ENCODE measurements around the gene STK24.

The STK24 gene

DNA sequence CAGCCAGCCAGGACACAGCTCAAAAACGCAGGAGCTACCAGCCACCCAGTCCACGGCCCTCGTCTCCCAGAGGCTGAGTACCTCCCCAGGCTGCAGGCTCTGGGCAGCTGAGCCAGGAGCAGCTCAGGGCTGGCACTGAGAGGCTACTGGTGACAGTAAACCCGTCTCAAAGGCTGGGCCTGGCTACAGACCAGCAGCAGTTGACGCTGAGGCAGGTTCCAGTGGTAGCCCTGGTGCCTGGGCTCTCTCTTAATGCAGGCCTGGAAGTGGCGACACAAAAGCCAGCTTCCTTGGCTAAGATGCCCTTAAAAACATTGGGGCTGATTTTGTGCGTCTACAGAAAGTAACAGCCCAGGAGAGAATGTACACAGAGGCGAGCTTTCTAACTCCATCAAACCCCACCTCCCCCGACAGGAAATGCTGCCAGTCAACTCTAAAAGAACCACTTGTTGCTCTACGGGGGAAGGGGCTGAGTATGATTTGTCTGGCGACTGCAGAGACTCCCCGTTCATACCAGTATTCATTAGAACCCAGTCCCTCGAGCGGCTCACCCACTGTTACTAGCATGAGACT lies 126.3 kb downstream of the STK24 start:
- no peak for DNase-seq (ENCODE audit: low read depth)

DNA sequence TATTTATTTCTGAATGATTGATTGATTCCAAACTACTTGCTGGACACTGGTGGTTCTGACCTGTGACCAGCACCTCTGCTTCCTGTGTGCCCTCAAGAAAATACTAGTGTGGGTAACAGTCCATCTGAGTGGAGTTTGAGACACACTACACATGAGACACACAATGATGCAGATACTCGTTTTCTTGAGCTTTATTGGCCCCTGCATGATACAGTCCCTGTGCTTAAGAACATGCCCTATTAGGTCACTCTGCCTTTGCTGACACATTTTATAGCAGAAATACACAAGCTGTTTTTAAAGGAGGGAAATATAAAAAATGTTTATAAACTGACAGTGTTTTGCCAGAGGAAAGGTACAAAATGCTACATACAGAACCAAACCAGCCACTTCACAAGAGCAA lies 126.9 kb downstream of the STK24 start:
- no peak for DNase-seq (ENCODE audit: low read depth)

DNA sequence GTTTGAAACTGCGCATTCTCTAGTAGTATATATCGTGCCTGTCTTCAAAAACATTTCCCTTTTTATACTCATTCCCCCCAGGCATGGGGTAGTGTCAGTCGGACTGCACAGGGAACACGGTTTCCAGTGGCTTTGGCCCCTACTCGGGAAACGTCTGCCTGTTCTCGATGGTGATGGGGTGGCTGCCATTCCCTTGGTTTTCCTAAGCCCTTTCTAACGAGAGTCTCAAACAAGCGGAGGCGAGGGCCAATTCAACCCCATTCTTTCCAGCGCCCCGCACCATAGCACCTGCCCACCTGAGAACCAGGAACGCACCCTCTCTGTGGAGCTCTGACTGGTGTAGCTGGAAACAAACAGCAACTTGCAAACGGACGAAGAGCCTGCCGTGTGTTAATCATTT lies 127.6 kb downstream of the STK24 start:
- DNase-seq (ENCODE audit: low read depth), result no peak

- no peak for DNase-seq (ENCODE audit: low read depth)
These were observed 128.3 kb downstream of the STK24 start for GRCh38 chr13:98448642-98448928.

GRCh38 chr13:98447881-98448641 lies 128.8 kb downstream of the STK24 start:
- no peak for DNase-seq (ENCODE audit: low read depth)

DNA sequence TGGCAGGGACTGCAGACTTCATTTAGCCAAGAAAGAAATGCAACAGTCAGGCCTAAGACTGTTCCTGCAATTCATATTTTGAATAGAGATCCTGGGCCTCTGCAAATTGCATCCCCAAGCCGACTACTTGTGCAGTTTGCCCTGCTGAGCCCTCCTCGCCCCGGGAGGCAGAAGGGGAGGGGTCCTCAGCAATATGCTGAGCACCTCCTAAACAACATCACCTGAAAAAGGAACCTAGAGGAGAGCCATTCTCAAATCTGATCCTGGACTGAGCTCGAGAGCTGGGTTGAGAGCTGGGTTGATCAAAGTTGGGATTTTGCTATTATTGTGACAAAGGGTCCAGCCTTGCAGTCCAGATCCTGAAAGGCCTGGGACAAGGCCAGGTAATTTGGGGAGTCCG lies 129.8 kb downstream of the STK24 start:
- DNase-seq (ENCODE audit: low read depth), result no peak

GRCh38 chr13:98446234-98446621 lies 130.7 kb downstream of the STK24 start:
- DNase-seq (ENCODE audit: low read depth), result no peak

GRCh38 chr13:98445340-98446233 lies 131.3 kb downstream of the STK24 start:
- peak; percentile 62 for DNase-seq (ENCODE audit: low read depth)

DNA sequence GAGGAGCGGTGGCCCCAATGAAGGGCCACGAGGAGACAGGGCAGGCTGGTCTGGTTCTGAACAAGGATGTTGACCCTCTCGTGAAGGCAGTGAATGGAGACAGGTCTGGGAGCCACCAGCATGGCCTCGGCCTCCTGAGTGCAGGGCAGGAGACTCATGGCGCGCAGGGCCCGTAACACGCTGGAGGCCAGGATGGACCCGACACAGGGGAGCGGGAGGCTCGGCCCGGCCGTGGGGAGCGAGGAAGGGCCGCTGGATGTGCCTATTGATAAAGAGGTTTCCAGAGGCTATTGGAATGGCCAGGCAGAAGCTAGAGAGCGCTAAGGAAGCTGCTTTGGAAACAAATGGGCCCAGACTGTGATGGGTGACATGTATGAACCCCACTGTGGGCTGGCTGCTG lies 132.5 kb downstream of the STK24 start:
- DNase-seq (ENCODE audit: low read depth), result no peak

- no peak for DNase-seq (ENCODE audit: low read depth)
These were observed 133.0 kb downstream of the STK24 start for GRCh38 chr13:98443800-98444325.

DNA sequence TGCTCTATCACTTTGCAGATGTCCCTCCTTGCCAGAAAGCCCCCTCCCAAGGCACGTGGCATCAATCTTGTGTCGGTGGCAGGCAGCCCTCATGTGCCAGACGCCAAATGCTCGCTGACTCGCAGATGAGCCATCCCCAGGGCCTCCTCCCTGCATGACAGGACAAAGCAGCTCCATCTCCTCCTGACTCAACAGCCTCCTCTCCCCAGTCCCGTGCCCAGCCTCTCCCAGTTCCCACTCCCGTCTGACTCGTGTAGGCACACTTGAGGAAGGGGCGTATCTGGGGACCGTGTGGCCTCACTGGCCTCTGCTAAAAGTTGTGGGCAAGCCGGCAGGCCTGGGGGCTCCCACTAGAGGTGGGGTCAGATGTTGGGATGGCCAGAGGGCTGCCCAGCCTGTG lies 133.6 kb downstream of the STK24 start:
- no peak for DNase-seq (ENCODE audit: low read depth)

DNA sequence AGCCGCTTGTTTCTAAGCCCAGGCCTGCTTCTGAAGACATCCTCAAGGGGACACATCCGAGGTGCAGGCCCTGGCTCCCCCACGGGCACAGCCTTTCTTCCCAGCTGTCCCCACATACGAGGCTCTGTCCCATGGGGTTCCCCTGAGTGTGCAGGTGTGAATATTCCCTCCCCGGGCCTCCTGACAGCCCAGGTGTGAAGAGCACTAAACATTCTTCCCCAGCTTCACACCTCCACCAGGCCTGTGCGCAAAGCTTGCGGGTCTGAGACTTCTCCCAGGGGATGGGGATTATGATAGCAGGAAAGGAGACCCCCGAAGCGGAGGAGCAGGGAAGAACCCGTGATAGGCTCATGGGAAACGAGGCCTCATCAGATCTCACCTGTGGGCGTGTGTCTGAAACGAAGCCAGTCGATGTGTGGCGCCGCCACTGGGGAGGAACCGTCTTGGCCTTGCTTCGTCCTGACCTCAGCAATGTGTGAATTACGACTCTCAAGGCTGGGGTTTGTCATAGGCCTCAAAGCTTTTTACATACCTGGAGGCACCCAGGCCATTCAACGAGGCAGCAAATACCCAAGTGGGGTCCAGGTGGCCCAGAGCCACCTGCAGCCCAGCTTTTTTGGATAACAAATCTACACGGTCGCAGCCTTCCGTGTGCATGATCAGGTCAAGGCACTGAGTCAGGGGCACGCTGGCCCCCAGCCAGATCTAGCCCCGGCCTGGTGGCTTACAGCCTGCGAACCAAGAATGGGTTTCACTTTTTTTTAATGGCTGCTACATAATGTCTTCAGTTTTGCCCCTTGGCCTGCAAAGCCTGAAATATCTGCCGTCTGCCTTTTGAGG lies 134.3 kb downstream of the STK24 start:
- DNase-seq (ENCODE audit: low read depth), result no peak

- no peak for DNase-seq (ENCODE audit: low read depth)
These were observed 135.7 kb downstream of the STK24 start for GRCh38 chr13:98441056-98441676.

DNA sequence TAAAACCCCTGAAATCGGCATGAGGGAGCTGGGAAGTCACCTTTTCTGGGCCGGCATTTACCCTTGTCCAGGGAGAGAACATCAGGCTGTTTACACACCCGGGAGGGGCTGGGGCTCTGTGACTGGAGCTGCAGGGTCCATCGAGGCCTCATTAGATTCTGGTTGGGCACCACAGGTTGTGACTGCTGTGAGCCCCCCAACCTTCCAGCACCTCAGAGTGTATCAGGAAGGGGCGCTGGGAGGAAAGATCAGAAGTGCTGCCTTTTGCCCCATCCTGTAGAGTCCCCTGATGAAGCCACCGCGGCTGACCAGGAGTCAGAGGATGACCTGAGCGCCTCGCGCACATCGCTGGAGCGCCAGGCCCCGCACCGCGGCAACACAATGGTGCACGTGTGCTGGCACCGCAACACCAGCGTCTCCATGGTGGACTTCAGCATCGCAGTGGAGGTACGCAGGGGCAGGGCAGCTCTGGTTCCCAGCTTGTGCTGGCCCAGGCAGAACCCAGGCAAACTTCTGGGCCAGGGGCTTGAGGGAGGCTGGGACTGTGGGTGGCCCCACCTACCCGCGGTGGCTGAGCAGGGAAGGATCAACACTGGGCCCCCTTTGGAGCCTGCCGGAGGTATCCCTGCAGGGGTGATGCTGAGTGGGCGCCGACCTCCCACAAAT lies 136.4 kb downstream of the STK24 start:
- no peak for DNase-seq (ENCODE audit: low read depth)

GRCh38 chr13:98439896-98440295 lies 137.0 kb downstream of the STK24 start:
- no peak for DNase-seq (ENCODE audit: low read depth)

- DNase-seq (ENCODE audit: low read depth), result no peak
These were observed 137.6 kb downstream of the STK24 start for GRCh38 chr13:98439126-98439828.

- DNase-seq (ENCODE audit: low read depth), result no peak
These were observed 138.4 kb downstream of the STK24 start for GRCh38 chr13:98438246-98439125.

DNA sequence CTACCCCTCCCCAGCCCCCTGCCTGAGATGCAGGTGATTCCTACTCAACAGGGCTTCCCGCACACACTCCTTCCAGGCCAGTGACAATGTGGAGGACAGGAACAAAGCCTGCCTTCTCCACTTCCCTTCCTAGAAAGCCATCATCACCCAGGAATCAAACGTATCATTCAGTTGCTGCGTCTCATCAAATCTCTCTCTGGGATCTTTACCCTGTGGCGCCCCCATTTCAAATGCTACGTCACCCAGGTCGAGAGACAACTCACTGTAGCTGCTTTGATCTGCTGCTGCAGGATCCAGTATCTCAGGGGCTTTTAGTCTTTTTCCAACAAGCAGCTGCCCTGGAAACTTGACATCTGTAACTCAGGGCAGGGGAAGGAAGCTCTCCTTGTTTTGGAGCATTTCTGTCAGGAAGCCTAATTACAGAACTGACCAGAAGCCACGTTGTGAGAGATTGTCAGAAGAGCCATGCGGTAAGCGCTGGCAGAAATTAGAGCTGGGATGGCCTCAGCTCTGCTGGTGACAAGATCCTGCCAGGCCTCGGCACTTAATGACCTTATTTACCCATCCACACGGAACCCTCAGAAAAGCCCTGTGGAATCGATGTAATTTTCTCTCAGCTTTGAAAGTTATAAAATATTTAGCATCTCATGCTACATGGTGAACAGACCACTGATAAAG lies 140.5 kb downstream of the STK24 start:
- DNase-seq (ENCODE audit: low read depth), result no peak

DNA sequence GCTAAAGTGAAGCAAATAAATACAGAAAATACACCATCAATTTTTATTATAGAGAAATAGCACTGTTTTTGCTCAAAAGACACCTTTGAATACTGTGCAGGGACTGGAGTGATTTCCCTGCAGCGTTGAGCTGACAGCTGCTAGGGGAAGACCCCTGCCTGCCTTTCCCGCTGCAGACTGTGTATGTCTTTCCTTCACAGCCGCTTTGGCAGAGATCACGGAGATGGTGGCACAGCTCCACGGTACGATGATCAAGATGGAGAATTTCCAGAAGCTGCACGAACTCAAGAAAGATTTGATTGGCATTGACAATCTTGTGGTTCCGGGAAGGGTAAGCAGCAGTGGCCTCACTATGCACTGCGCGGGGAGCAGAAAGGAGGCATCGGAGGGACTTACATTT lies 141.5 kb downstream of the STK24 start:
- DNase-seq (ENCODE audit: low read depth), result no peak
